HG02970 (cell line): ENCODE measurements around the gene NT5C1A.

Experiments
- ATAC-seq: cut with Tn5 transposase; IDR thresholded peaks from one replicate; pipeline ENCODE4 v1.9.1; 2021; ENCODE audit warnings: mild to moderate bottlenecking, moderate library complexity, moderate number of reproducible peaks; ENCODE audit not compliant: unreplicated experiment, low FRiP score

NT5C1A gene

GRCh38 chr1:39663559-39663958, 8.3 kb downstream of the NT5C1A start:
- no peak for ATAC-seq

- ATAC-seq, result no peak
Measured at GRCh38 chr1:39662861-39663260, 9.0 kb downstream of the NT5C1A start.

GRCh38 chr1:39659538-39659937, 12.4 kb downstream of the NT5C1A start:
- ATAC-seq, result no peak

- ATAC-seq, result no peak
Measured at GRCh38 chr1:39659110-39659509, 12.8 kb downstream of the NT5C1A start.

- ATAC-seq, result no peak
Measured at GRCh38 chr1:39657923-39658485, 13.9 kb downstream of the NT5C1A start.

- ATAC-seq, result no peak
Measured at GRCh38 chr1:39657402-39657801, 14.5 kb downstream of the NT5C1A start.

- ATAC-seq, result no peak
Measured at GRCh38 chr1:39656391-39656790, 15.5 kb downstream of the NT5C1A start.

GRCh38 chr1:39655578-39656268, 16.2 kb downstream of the NT5C1A start:
- no peak for ATAC-seq

- ATAC-seq, result no peak
Measured at GRCh38 chr1:39654291-39654690, 17.6 kb downstream of the NT5C1A start.

- no peak for ATAC-seq
Measured at GRCh38 chr1:39653546-39654031, 18.3 kb downstream of the NT5C1A start.

GRCh38 chr1:39652554-39652953, 19.4 kb downstream of the NT5C1A start:
- no peak for ATAC-seq

GRCh38 chr1:39652105-39652504, 19.8 kb downstream of the NT5C1A start:
- no peak for ATAC-seq

- no peak for ATAC-seq
Measured at GRCh38 chr1:39650431-39650830, 21.5 kb downstream of the NT5C1A start.

GRCh38 chr1:39649636-39650185, 22.2 kb downstream of the NT5C1A start:
- ATAC-seq, result no peak

- ATAC-seq, result no peak
Measured at GRCh38 chr1:39648496-39648895, 23.4 kb downstream of the NT5C1A start.

- no peak for ATAC-seq
Measured at GRCh38 chr1:39647247-39647646, 24.7 kb downstream of the NT5C1A start.

GRCh38 chr1:39646232-39647081, 25.4 kb downstream of the NT5C1A start:
- no peak for ATAC-seq

GRCh38 chr1:39645411-39646043, 26.4 kb downstream of the NT5C1A start:
- ATAC-seq, result no peak

GRCh38 chr1:39643705-39644104, 28.2 kb downstream of the NT5C1A start:
- ATAC-seq, result no peak

GRCh38 chr1:39642796-39643195, 29.1 kb downstream of the NT5C1A start:
- no peak for ATAC-seq

- ATAC-seq, result no peak
Measured at GRCh38 chr1:39640861-39641260, 31.0 kb downstream of the NT5C1A start.
